ENCODE measurements around the gene SPOCD1.

Gene SPOCD1

DNA sequence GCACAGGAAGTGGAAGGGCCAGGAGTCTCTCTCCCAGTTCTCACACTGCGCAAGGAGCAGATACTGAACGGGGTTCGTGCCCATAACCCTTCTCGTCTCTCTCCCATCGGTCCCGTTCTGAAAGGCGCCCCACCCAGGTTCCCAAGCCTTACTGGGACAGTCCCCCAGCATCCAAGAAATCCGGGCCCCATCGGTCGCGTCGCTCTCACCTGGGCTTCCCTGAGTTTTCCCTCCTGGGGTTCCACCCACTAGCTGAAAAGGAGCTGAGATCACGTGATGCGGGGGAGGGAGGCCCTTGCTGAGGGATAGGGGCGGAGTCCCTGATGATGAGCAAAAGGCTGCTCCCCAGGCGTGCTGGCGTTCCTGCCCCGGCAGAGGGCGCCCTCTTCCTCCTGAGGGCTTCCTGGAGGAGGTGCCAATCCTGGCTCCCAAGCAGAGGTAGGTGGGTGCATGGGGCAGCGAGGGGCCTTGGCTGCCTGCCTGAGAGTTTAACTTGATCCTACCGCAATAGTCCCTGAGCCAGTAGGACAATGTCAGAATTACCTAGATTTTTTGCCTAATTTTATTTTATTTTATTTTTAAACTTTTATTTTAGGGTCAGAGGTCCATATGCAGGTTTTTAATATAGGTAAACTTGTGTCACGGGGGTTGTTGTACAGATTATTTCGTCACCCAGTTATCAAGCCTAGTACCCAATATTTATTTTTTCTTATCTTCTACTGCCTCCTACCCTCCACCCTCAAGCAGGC, at the start of gene SPOCD1:
Gene SPOCD1 (minus strand): TSS at position 271 of the 749 bp plus-strand sequence. CDS start 689 bp downstream, outside the sequence.
- peak; percentile 88 for DNase-seq (ENCODE audit: low spot score)

DNA sequence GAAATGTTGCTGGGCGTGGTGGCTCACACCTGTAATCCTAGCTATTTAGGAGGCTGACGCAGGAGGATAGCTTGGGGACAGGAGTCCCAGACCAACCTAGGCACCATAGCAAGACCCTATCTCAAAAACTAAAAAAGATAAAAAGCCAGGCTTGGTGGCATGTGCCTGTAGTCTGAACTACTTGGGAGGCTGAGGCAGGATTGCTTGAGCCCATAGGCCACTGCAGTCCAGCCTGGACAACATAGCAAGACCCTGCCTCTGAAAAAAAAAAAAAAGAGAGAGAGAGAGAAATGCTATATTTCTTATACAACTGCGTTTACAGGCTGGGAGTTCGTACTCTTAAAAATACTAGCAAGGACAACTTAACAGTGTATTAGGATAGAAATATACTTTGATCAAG, 46.2 kb upstream of the SPOCD1 start:
- no peak for DNase-seq (ENCODE audit: low spot score)

GRCh38 chr1:31861346-31861745, 45.5 kb upstream of the SPOCD1 start:
- no peak for DNase-seq (ENCODE audit: low spot score)

DNA sequence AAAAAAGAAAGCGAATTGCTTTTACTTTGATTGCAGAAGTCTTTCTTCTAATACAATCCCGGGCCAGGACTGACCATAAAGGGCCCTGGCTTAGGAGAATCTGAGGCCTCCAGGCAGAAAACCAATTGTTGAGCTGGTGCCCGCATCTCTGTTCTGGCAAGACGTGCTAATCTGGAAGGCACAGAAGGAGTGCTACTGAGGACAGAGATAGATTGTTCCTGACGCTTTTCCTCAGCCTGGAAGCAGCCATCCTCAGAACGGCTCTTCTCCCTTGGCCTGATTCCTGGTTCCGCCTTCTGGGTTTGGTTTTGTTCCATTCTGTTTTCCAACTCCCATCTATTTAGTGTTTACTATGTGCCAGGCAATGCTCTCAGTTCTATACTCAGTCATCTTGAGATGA, 44.8 kb upstream of the SPOCD1 start:
- no peak for DNase-seq (ENCODE audit: low spot score)

GRCh38 chr1:31859719-31860118, 43.9 kb upstream of the SPOCD1 start:
- no peak for DNase-seq (ENCODE audit: low spot score)

DNA sequence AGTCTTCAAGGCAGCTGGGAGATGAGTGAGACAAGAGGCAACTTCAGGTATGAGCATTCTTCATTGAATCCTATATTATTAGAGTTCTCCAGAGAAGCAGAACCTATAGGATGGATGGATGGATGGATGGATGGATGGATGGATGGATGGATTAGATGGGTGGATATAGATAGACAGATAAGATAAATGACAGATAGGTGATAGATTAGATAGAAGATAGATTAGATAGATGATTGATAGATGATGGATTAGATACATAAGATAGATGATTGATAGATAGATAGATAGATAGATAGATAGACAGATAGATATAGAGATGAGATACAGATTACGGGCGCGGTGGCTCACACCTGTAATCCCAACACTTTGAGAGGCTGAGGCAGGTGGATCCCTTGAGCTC, 43.2 kb upstream of the SPOCD1 start:
- DNase-seq (ENCODE audit: low spot score), result no peak

DNA sequence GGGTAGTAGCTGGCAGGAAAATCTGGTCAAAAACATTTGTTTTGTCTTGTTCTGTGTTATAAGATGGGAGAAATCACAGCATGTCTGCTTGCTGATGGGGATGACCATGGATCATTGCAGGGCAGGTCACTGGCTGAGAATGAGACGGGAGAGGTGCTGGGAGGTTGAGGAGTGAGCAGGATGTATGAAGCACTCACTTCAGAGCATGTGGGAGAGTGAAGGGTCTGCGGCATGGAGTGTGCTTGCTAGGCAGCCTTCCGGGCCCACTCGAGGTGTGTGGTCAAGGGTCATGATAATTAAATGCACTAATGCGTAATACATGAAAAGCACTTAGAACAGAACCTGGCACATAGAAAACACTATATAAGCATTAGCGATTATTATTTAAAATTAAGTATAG, 42.0 kb upstream of the SPOCD1 start:
- DNase-seq (ENCODE audit: low spot score), result no peak

GRCh38 chr1:31856140-31856539, 40.3 kb upstream of the SPOCD1 start:
- no peak for DNase-seq (ENCODE audit: low spot score)

DNA sequence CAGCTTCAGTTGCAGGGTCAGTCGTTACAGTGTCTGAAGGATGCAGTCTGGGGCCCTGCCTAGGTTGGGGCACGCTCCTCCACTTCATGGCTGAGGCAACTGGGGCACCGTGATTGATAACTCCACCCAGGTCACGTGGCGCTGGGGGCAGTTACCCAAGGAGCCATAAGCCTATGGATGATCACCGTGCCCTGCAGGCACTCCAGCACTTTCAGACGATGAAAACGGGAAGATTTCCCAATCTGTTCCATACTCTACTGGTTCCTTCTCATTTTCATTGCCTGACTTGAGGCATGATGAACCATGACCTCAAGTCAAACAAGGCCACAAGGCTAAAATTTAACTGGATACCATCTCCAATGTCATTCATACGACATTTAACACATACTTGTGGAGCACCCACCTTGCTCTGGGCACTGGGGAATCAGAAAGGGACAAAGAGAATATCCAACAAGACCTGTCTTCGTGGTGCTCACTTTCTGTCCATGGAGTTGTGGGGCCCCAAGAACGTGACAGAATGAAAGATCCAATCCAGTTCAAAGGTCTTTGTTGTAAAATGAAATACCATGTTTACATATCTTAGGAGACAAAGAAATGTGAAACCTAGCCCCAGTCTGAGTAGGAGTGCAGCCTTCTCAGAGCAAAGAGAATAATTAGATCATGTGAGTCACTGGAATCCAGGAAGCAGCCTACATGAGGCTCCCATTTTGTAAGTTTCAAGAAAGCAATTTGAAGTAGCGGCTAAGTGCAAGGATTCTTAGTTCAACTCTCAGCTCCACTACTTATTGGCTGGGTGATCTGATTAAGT, 39.4 kb upstream of the SPOCD1 start:
- DNase-seq (ENCODE audit: low spot score), result no peak

GRCh38 chr1:31849653-31850052, 33.8 kb upstream of the SPOCD1 start:
- DNase-seq (ENCODE audit: low spot score), result no peak

DNA sequence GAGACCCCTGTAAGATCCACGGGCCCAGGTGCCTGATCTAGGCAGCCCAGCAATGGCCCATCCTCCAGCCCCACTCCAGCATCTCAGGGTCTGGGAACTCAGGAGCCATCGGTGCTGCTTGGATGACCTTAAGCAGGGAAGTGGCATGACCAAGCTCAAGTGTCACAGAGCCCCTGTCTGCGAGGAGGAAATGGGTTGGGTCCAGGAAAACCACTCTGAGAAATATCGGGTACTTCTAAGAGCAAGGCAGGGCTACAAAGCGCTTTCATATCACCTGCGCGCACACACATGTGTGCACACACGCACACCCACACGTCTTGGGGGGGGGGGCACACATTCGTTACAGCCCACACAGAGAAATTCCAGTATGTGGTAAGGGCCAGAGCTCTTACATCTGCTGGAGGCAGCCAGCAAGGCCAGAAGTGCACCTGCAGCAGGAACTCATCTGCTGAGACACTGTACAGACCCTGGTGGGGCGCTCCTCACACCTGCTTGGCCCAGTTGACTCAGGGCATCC, 32.6 kb upstream of the SPOCD1 start:
- DNase-seq (ENCODE audit: low spot score), result peak; percentile 68

GRCh38 chr1:31846484-31846883, 30.7 kb upstream of the SPOCD1 start:
- DNase-seq (ENCODE audit: low spot score), result no peak

- DNase-seq (ENCODE audit: low spot score), result peak; percentile 21
Observed at GRCh38 chr1:31843506-31843905, 27.7 kb upstream of the SPOCD1 start.

GRCh38 chr1:31839662-31840343, 24.0 kb upstream of the SPOCD1 start:
- no peak for DNase-seq (ENCODE audit: low spot score)

DNA sequence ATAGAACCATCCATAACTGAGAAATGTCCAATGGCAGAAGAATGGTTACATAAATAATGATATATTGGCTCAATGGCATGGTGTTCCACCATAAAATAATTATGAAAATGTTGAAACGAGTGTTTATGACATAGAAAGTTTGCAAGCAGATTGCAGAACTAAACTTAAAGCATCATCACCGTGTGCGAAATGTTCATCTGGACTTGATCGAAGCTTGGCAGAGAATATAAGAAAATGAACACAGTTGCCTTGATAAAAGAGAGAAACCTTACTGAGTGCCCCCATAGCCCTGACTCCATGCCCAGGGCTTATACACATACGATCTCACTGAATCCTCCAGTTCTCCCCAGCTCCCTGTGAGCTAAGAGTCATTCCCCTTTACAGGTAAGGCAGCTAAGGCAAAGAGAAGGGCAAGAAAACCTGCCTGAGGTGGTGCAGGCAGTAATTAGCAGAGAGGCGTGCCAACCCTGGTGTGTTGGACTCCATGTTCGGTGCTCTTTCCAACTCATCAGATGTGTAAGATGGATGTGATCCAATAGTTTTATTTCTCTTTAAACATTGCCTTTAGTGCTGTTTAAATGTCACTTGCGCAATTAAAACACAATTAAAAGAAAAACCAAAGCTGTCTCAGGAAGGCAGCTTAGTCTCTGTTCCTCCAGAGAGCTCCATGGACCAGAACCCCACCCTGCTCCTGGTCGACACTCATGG, 21.8 kb upstream of the SPOCD1 start:
- DNase-seq (ENCODE audit: low spot score), result no peak

- DNase-seq (ENCODE audit: low spot score), result no peak
Observed at GRCh38 chr1:31836638-31837037, 20.8 kb upstream of the SPOCD1 start.

DNA sequence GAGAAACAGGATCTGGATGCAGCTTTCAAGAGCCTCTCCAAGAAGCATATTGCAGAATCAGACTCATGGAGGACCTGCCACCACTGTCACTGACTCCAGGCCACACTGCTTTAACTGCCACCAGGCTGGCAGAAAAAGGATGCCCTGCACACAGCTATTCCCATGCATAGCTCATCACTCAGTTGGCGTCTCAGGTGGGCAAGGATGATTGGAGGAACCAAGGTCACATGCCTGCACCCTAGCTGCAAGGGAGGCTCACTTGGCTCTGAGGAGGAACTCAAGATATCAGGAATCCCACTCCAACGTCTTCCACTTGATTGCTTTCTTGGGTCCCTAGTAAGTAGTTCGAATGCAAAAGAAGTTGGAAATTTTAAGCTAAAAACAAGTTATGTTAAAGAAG, 19.6 kb upstream of the SPOCD1 start:
- DNase-seq (ENCODE audit: low spot score), result no peak

DNA sequence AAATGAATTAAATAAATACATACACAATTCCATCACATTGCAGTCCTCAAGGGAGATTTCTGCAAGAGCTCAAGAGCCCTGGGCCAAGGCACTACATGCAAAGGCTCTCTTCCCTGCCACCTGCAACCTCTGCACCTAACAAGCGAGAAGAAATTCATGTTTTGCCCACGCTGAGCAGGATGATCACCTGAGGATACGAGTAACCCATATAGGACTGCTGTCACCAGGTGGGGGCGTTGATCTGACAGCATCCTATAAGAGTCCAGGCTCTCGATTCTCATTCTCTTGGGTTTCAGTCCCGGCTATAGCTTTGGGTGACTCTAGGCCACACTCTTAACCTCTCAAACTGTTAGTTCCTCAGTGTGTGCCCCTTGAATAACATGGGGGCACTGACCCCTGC, 18.7 kb upstream of the SPOCD1 start:
- no peak for DNase-seq (ENCODE audit: low spot score)

DNA sequence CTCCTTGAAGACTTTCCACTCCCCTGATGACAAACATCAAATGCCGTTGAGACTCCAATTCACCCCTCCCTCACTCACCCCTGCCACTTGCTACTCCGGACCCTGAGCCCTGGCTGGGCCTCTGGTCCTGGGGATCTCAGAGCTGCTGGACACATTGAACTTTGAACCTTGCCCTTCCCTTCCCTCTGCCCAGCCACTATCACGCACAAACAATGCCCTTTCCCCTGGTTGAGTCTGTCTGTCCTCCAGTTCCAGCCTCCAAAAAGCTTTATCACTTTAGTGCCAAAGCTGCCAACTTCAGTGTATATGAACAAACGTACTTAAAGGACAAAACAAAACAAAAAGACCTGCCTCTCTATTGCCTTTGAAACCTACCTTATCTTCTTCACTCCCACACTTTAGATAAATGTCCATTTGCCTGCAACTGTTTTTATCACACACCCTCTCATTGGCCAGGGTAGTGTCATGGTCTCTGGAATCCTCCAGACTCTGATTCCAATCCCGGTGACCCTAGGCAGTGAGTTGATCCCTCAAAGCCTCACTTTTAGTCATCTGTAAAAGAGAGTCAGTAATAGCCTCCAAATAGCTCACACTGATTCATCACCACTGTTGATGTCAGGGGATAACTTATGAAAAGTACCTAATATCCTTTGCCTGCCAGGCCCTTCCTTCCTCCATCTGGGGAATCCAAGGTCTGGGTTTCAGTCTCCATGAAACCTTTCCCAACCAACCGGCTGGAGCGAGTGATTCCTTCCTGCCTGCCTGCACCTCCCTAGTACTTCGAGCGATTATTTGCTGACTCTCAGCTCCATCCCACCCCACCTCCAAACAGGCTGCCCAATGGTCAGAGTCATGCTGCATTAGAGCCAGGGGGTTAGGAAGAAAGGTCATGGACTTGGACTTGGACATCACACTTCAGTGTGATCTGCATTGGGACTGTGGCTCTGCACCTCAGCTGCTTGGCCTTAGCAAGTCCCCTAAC, 15.9 kb upstream of the SPOCD1 start:
- no peak for DNase-seq (ENCODE audit: low spot score)

- DNase-seq (ENCODE audit: low spot score), result no peak
Observed at GRCh38 chr1:31830511-31830910, 14.7 kb upstream of the SPOCD1 start.

DNA sequence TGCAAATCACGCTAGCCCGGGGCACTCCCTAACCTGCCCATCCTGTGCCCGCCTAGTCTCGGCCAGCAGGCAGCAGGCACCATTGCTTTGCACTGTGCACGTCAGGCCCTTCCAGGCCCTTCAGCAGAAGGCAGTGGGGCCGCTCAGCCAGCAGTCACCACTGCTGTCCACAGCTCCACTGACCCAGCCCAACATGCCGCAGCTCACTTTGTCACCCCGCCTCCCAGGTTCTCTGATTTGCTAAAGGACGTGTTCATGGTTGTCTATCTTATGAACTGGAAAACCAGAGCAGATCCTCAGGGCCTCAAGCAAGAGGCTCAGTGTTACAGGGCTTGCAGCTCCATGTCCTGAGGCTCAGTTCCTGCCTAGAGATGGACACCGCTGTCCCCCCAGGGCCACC, 14.2 kb upstream of the SPOCD1 start:
- DNase-seq (ENCODE audit: low spot score), result no peak

Data from NAMALWA (cell line).